ENCODE data around the gene ERAP2. TPM values are rescaled to one million over a fixed set of nuclear protein-coding genes. Genes with fewer than 3 reads are reported as not detected.
"Not testable (repeated sequence)": the region's sequence is repeated elsewhere in the genome, so short reads cannot be mapped to it uniquely, and the experiment has no call there.

Gene ERAP2
- total RNA-seq, 1 experiment from 2014 or later = 4.5 TPM

DNA sequence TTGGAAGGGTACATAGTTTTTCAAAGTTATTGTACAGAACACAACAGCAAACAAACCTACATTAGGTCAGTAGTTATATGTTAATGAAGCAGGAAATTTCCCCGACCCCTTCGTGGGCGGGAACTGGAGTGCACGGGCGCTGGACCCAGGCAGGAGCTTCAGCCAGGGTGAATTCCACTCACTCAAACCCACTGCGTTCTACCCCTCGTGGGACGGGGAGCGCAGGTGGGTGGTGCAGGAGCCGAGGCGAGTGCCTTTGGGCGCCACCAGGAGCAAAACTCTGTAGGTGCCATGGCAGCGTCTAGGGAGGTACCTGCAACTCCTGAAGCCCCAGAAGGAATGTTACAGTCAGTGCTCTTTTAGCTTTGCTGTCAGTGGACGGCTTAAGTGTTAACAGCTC is 39.0 kb upstream of the ERAP2 start:
- H3K27ac Mint-ChIP-seq (ENCODE audit: unreplicated experiment) = no peak overlapping the region
- BruUV-seq (replicated peaks) = no TSS peak

DNA sequence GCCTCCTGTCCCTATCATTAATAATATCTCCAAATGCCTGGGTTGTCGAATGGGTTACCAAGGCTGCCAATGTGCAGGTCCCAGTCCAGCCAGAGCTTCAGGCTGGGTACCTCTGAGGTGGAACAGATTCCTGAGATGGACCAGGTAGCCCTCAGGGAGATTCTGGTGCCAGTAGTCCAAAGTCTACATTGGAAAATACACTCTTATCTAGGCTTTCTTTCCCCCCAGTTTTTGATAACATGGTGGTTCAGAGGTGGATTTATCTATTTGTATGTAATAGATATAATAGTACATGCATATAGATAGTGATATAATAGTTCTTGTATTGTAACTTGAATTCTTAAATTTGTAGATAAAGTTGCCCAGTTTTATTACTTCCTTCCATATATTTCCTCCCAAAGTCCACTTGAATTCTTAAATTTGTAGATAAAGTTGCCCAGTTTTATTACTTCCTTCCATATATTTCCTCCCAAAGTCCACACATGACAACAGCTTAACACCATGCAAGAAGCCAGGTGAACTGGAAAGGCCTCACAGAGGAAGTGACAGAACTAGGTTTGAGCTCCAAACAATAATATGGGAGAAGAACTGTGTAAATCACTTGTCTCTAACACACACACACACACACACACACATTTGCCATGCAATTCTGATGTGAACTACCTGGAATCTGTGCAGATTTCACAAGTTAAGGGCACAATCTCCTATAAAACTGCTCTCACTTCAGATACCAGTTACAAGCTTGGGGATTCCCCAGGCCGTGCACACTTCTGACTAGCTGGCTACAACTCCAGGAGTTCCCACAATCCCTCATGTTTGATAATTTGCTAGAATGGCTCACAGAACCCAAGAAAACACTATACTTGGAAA is 37.9 kb upstream of the ERAP2 start:
- no peak overlapping the region for H3K27ac Mint-ChIP-seq (ENCODE audit: unreplicated experiment)
- ChIA-PET CTCF (no interaction called here), POLR2A (no interaction called here)
- H3K4me1 Mint-ChIP-seq (ENCODE audit: low read depth, unreplicated experiment) = no peaks in the 10 kb centered on the region
- Histone ChIP-seq H3K9me3 (no peaks in the 10 kb centered on the region), H3K4me3 (ENCODE audit: low read depth, low read length) (no peak overlapping the region), H3K4me1 (peaks cover 21% of the 10 kb centered on the region; the same call in 1 of the 2 replicates), H3K27me3 (replicated peaks; ENCODE audit: control insufficient read depth, insufficient read depth, low read length) (no peaks in the 10 kb centered on the region), H3K36me3 (ENCODE audit: control insufficient read depth, insufficient read depth, low read length) (no peaks in the 10 kb centered on the region)
- BruUV-seq (replicated peaks) = no TSS peak
- intact Hi-C loops (cut with micrococcal nuclease; ENCODE audit: unreplicated experiment) = no loop called here
- H3K9me3 Mint-ChIP-seq (ENCODE audit: unreplicated experiment) = no peaks in the 10 kb centered on the region
- no peaks in the 10 kb centered on the region for H3K27me3 Mint-ChIP-seq (ENCODE audit: insufficient read depth, unreplicated experiment)
- no peaks in the 10 kb centered on the region for H3K36me3 Mint-ChIP-seq (ENCODE audit: insufficient read depth, unreplicated experiment)
- H3K4me3 Mint-ChIP-seq (ENCODE audit: unreplicated experiment) = no peak overlapping the region
- DNase-seq = no peak
- TF ChIP-seq, protein P1, sequence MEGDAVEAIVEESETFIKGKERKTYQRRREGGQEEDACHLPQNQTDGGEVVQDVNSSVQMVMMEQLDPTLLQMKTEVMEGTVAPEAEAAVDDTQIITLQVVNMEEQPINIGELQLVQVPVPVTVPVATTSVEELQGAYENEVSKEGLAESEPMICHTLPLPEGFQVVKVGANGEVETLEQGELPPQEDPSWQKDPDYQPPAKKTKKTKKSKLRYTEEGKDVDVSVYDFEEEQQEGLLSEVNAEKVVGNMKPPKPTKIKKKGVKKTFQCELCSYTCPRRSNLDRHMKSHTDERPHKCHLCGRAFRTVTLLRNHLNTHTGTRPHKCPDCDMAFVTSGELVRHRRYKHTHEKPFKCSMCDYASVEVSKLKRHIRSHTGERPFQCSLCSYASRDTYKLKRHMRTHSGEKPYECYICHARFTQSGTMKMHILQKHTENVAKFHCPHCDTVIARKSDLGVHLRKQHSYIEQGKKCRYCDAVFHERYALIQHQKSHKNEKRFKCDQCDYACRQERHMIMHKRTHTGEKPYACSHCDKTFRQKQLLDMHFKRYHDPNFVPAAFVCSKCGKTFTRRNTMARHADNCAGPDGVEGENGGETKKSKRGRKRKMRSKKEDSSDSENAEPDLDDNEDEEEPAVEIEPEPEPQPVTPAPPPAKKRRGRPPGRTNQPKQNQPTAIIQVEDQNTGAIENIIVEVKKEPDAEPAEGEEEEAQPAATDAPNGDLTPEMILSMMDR (IDR thresholded peaks at IDR 0.05; ENCODE audit: insufficient read depth in 1 of 2, low read depth in 1 of 2, low read length in 1 of 2, severe bottlenecking in 1 of 2, unreplicated experiment in 1 of 2) = no peak

More for the DNA sequence above, 39.0 kb upstream of the ERAP2 start:
- CTCF ChIA-PET = no interaction called here
- H3K9me3 Mint-ChIP-seq (ENCODE audit: unreplicated experiment) = no peaks in the 10 kb centered on the region
- Histone ChIP-seq H3K4me3 (ENCODE audit: low read depth, low read length) (no peak overlapping the region), H3K36me3 (ENCODE audit: control insufficient read depth, insufficient read depth, low read length) (no peaks in the 10 kb centered on the region), H3K4me1 (peaks cover 21% of the 10 kb centered on the region; the same call in 1 of the 2 replicates), H3K9me3 (no peaks in the 10 kb centered on the region), H3K27me3 (replicated peaks; ENCODE audit: control insufficient read depth, insufficient read depth, low read length) (no peaks in the 10 kb centered on the region)
- TF ChIP-seq, protein P1 (IDR thresholded peaks at IDR 0.05; ENCODE audit: insufficient read depth in 1 of 2, low read depth in 1 of 2, low read length in 1 of 2, severe bottlenecking in 1 of 2, unreplicated experiment in 1 of 2) = no peak
- intact Hi-C loops (cut with micrococcal nuclease; ENCODE audit: unreplicated experiment) = no loop called here
- H3K4me1 Mint-ChIP-seq (ENCODE audit: low read depth, unreplicated experiment) = no peaks in the 10 kb centered on the region
- no peak overlapping the region for H3K4me3 Mint-ChIP-seq (ENCODE audit: unreplicated experiment)
- DNase-seq = no peak
- no peaks in the 10 kb centered on the region for H3K36me3 Mint-ChIP-seq (ENCODE audit: insufficient read depth, unreplicated experiment)
- no peaks in the 10 kb centered on the region for H3K27me3 Mint-ChIP-seq (ENCODE audit: insufficient read depth, unreplicated experiment)
- POLR2A ChIA-PET = no interaction called here

DNA sequence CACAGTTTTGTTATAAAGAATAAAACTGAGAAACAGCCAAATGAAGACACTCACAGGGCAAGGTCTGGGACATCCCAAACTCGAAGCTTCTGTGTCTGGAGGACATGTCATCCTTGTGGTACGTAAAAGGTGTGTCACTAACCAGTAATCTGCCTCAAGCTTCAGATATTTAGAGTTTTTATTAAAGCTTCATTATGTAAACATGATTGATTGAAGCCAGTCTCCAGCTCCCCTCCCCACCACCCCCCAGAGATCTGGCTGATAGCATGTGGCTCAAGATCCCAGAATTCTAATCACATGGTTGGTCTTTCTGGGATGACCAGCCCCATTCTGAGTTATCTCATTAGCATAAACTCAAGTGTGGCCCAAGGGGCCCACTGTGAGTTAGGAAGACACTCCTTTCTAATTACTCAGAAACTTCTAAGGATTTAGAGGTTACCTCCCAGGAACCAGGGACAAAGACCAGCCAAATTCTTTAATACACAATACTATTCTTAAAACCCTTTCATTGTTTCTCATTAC is 37.2 kb upstream of the ERAP2 start:
- H3K27me3 Mint-ChIP-seq (ENCODE audit: insufficient read depth, unreplicated experiment) = no peaks in the 10 kb centered on the region
- ChIA-PET CTCF (no interaction called here), POLR2A (no interaction called here)
- TF ChIP-seq, protein P1 (IDR thresholded peaks at IDR 0.05; ENCODE audit: insufficient read depth in 1 of 2, low read depth in 1 of 2, low read length in 1 of 2, severe bottlenecking in 1 of 2, unreplicated experiment in 1 of 2) = no peak
- Histone ChIP-seq H3K9me3 (no peaks in the 10 kb centered on the region), H3K4me1 (peaks cover 21% of the 10 kb centered on the region; the same call in 1 of the 2 replicates), H3K36me3 (ENCODE audit: control insufficient read depth, insufficient read depth, low read length) (no peaks in the 10 kb centered on the region), H3K27me3 (replicated peaks; ENCODE audit: control insufficient read depth, insufficient read depth, low read length) (no peaks in the 10 kb centered on the region), H3K4me3 (ENCODE audit: low read depth, low read length) (no peak overlapping the region)
- no peak overlapping the region for H3K4me3 Mint-ChIP-seq (ENCODE audit: unreplicated experiment)
- BruUV-seq (replicated peaks) = no TSS peak
- H3K27ac Mint-ChIP-seq (ENCODE audit: unreplicated experiment) = no peak overlapping the region
- no peak for DNase-seq
- no peaks in the 10 kb centered on the region for H3K4me1 Mint-ChIP-seq (ENCODE audit: low read depth, unreplicated experiment)
- intact Hi-C loops (cut with micrococcal nuclease; ENCODE audit: unreplicated experiment) = no loop called here
- H3K36me3 Mint-ChIP-seq (ENCODE audit: insufficient read depth, unreplicated experiment) = no peaks in the 10 kb centered on the region
- no peaks in the 10 kb centered on the region for H3K9me3 Mint-ChIP-seq (ENCODE audit: unreplicated experiment)

- DNase-seq; H3K27ac Mint-ChIP-seq (ENCODE audit: unreplicated experiment); CTCF ChIA-PET; H3K36me3 ChIP-seq (ENCODE audit: control insufficient read depth, insufficient read depth, low read length); H3K27me3 Mint-ChIP-seq (ENCODE audit: insufficient read depth, unreplicated experiment); H3K4me1 Mint-ChIP-seq (ENCODE audit: low read depth, unreplicated experiment); H3K9me3 Mint-ChIP-seq (ENCODE audit: unreplicated experiment); H3K9me3 ChIP-seq; POLR2A ChIA-PET; H3K4me3 ChIP-seq (ENCODE audit: low read depth, low read length); H3K36me3 Mint-ChIP-seq (ENCODE audit: insufficient read depth, unreplicated experiment); intact Hi-C loops (cut with micrococcal nuclease; ENCODE audit: unreplicated experiment); H3K4me3 Mint-ChIP-seq (ENCODE audit: unreplicated experiment); BruUV-seq (replicated peaks); H3K27me3 ChIP-seq (replicated peaks; ENCODE audit: control insufficient read depth, insufficient read depth, low read length): not testable (repeated sequence)
- H3K4me1 ChIP-seq = peaks cover 21% of the 10 kb centered on the region; the same call in 1 of the 2 replicates
These were observed 34.4 kb upstream of the ERAP2 start for GRCh38 chr5:96841931-96842330.
